Cardiac fibroblast (primary cell): ENCODE results near the gene PSD.

ENCODE experiments used
- DNase-seq, 2 donors: peaks; one replicate each; pipeline versions ENCODE4 v3.0.0 to v3.0.0-alpha.2; 2010; ENCODE audit warnings: low read depth in 2 of 2
- H3K4me3 ChIP-seq, 2 donors: replicated peaks in 1 of 2; 1 replicate in 1 of 2; 2 replicates in 1 of 2; pipeline ENCODE4 v1.5.1; 2011; ENCODE audit warnings: low read depth in 2 of 2, low read length in 2 of 2, mild to moderate bottlenecking in 2 of 2, moderate library complexity in 1 of 2
- CTCF ChIP-seq: IDR thresholded peaks from one replicate; pipeline ENCODE4 v1.5.1; 2011; ENCODE audit warnings: low read depth, mild to moderate bottlenecking, low read length, inconsistent platforms

Gene PSD

GRCh38 chr10:102404361-102405107, 14.1 kb downstream of the PSD start:
- DNase-seq: no peak
- no peak for TF ChIP-seq CTCF
- H3K4me3 ChIP-seq: no peak overlapping the region

GRCh38 chr10:102403115-102403514, 15.5 kb downstream of the PSD start:
- no peak for TF ChIP-seq CTCF
- no peak for DNase-seq
- no peak overlapping the region for H3K4me3 ChIP-seq

- DNase-seq: no peak
- H3K4me3 ChIP-seq: no peak overlapping the region
- no peak for TF ChIP-seq CTCF
Observed at GRCh38 chr10:102402512-102402896, 16.1 kb downstream of the PSD start.

- no peak for TF ChIP-seq CTCF
- no peak overlapping the region for H3K4me3 ChIP-seq
- peak; percentile 21 to 49 for DNase-seq
Observed at GRCh38 chr10:102401735-102402511, 16.7 kb downstream of the PSD start.

GRCh38 chr10:102401342-102401654, 17.3 kb downstream of the PSD start:
- no peak overlapping the region for H3K4me3 ChIP-seq
- no peak for TF ChIP-seq CTCF
- no peak for DNase-seq

- no peak overlapping the region for H3K4me3 ChIP-seq
- no peak for DNase-seq
- no peak for TF ChIP-seq CTCF
Observed at GRCh38 chr10:102400598-102401341, 17.8 kb downstream of the PSD start.
